SK-N-SH (cell line): ENCODE data around the gene DPYSL5. TPM values are rescaled to one million over a fixed set of nuclear protein-coding genes. Genes with fewer than 3 reads are reported as not detected.

ENCODE experiments used
- CTCF ChIA-PET: fragments of 300-600, 350-600 bp; formaldehyde crosslinking; extraction: SDS; loops from one replicate; lab custom pipeline; 2021; lab: Yijun Ruan, JAX
- POLR2A ChIA-PET: fragments of 350-600 bp; sonication (Branson Sonifier 250); formaldehyde crosslinking; extraction: SDS; loops from one replicate; lab custom pipeline; 2020; ENCODE audit warnings: antibody characterized with exemption, inconsistent platforms; lab: Yijun Ruan, JAX
- DNase-seq: peaks from one replicate; pipeline ENCODE4 v3.0.0; 2012
- H2AFZ ChIP-seq: fragments of 200-600 bp; sonication (generic); 2 replicates; pipeline ENCODE4 v1.8.1; 2016; ENCODE audit warnings: antibody characterized with exemption, mild to moderate bottlenecking, low read depth
- H3F3A ChIP-seq: fragments of 200-600 bp; sonication (generic); replicated peaks from 2 replicates; pipeline ENCODE3; 2016; ENCODE audit warnings: antibody characterized with exemption, mild to moderate bottlenecking; ENCODE audit not compliant: insufficient read depth
- H3K27ac ChIP-seq, 2 experiments: fragments of 200-500 bp in 1 of 2; fragments of 200-600 bp in 1 of 2; sonication (Bioruptor generic) in 1 of 2; sonication (generic), shearing (Covaris generic) in 1 of 2; 2 replicates each; pipeline versions ENCODE4 v1.5.1 to v1.6.1; 2014 to 2016; ENCODE audit warnings: low read depth in 2 of 2, inconsistent platforms in 1 of 2, low read length in 1 of 2, mild to moderate bottlenecking in 1 of 2, mixed read lengths in 1 of 2
- H3K27me3 ChIP-seq: fragments of 200-600 bp; sonication (generic), shearing (Covaris generic); 2 replicates; pipeline ENCODE4 v1.6.1; 2016; ENCODE audit warnings: mixed run types; ENCODE audit not compliant: insufficient read depth
- H3K36me3 ChIP-seq, 2 experiments: fragments of 200-500 bp in 1 of 2; fragments of 200-600 bp in 1 of 2; sonication (Bioruptor generic) in 1 of 2; sonication (generic) in 1 of 2; replicated peaks in 1 of 2; 2 replicates each; pipeline versions ENCODE3 to v1.5.1; 2014 to 2016; ENCODE audit warnings: low read length in 1 of 2, mild to moderate bottlenecking in 1 of 2; ENCODE audit not compliant: insufficient read depth in 2 of 2, control insufficient read depth in 1 of 2
- H3K4me1 ChIP-seq, 2 experiments: fragments of 200-500 bp in 1 of 2; fragments of 200-600 bp in 1 of 2; sonication (Bioruptor generic) in 1 of 2; sonication (generic), shearing (Covaris generic) in 1 of 2; 2 replicates each; pipeline versions ENCODE4 v1.5.1 to v1.6.1; 2014 to 2016; ENCODE audit warnings: low read depth in 1 of 2, low read length in 1 of 2, mixed run types in 1 of 2; ENCODE audit not compliant: insufficient read depth in 2 of 2, control insufficient read depth in 1 of 2
- H3K4me2 ChIP-seq: fragments of 200-600 bp; sonication (generic), shearing (Covaris generic); 2 replicates; pipeline ENCODE4 v1.6.1; 2017; ENCODE audit warnings: mixed run types
- H3K4me3 ChIP-seq, 2 experiments: fragments of 200-500 bp in 1 of 2; fragments of 200-600 bp in 1 of 2; sonication (Bioruptor generic) in 1 of 2; sonication (generic), shearing (Covaris generic) in 1 of 2; 2 replicates each; pipeline versions ENCODE4 v1.5.1 to v1.8.1; 2014 to 2016; ENCODE audit warnings: low read depth in 2 of 2, inconsistent platforms in 1 of 2, low read length in 1 of 2, mild to moderate bottlenecking in 1 of 2, mixed read lengths in 1 of 2, moderate library complexity in 1 of 2
- H3K79me2 ChIP-seq: fragments of 200-600 bp; sonication (generic); 2 replicates; pipeline ENCODE4 v1.8.1; 2017; ENCODE audit warnings: mild to moderate bottlenecking; ENCODE audit not compliant: insufficient read depth
- H3K9ac ChIP-seq: fragments of 200-600 bp; sonication (generic); 2 replicates; pipeline ENCODE4 v1.6.1; 2017; ENCODE audit warnings: mixed run types
- H3K9me2 ChIP-seq: fragments of 200-600 bp; sonication (generic); 2 replicates; pipeline ENCODE4 v1.6.1; 2017; ENCODE audit warnings: mixed run types
- H3K9me3 ChIP-seq: fragments of 200-600 bp; sonication (generic); 2 replicates; pipeline ENCODE4 v1.6.1; 2017; ENCODE audit warnings: mixed run types, mild to moderate bottlenecking, moderate library complexity
- H4K20me1 ChIP-seq: fragments of 200-600 bp; sonication (generic); 2 replicates; pipeline ENCODE4 v1.6.1; 2017; ENCODE audit warnings: mild to moderate bottlenecking, mixed run types; ENCODE audit not compliant: insufficient read depth
- CHD2 ChIP-seq: fragments of 150-350 bp; IDR thresholded peaks from 2 replicates; pipeline ENCODE4 v1.6.1; 2018; ENCODE audit warnings: low read length; ENCODE audit not compliant: partially characterized antibody
- ELF1 ChIP-seq: IDR thresholded peaks from 2 replicates; pipeline ENCODE4 v1.4.0; 2012
- EP300 ChIP-seq, 2 experiments: IDR thresholded peaks; 2 replicates each; pipeline versions ENCODE4 v1.4.0 to v1.6.1; 2012; ENCODE audit warnings: borderline replicate concordance in 1 of 2, low read depth in 1 of 2, low read length in 1 of 2
- FOSL2 ChIP-seq: IDR thresholded peaks from 2 replicates; pipeline ENCODE4 v1.4.0; 2012; ENCODE audit warnings: low read depth, mild to moderate bottlenecking, moderate library complexity, borderline replicate concordance
- GABPA ChIP-seq: IDR thresholded peaks from 2 replicates; pipeline ENCODE4 v1.4.0; 2012; ENCODE audit warnings: low read depth, mild to moderate bottlenecking
- IRF3 ChIP-seq: fragments of 150-350 bp; IDR thresholded peaks from 2 replicates; pipeline ENCODE4 v1.6.1; 2016; ENCODE audit warnings: mild to moderate bottlenecking, low read depth, low read length
- JUND ChIP-seq: IDR thresholded peaks from 2 replicates; pipeline ENCODE4 v1.4.0; 2012
- POLR2AphosphoS5 ChIP-seq: IDR thresholded peaks from 2 replicates; pipeline ENCODE4 v1.6.1; 2012; ENCODE audit warnings: low read depth, low read length
- REST ChIP-seq: IDR thresholded peaks from 2 replicates; pipeline ENCODE4 v1.6.1; 2012; ENCODE audit warnings: mild to moderate bottlenecking, low read depth, low read length, moderate library complexity
- RFX5 ChIP-seq: IDR thresholded peaks from 2 replicates; pipeline ENCODE4 v1.6.1; 2012; ENCODE audit warnings: mild to moderate bottlenecking, improper control_type of control experiment, low read length
- SMC3 ChIP-seq: IDR thresholded peaks from 2 replicates; pipeline ENCODE4 v1.6.1; 2012; ENCODE audit warnings: low read depth, low read length, improper control_type of control experiment
- TAF1 ChIP-seq: IDR thresholded peaks from 2 replicates; pipeline ENCODE4 v1.6.1; 2012; ENCODE audit warnings: low read depth, mild to moderate bottlenecking, low read length, moderate library complexity, borderline replicate concordance
- USF1 ChIP-seq: IDR thresholded peaks from 2 replicates; pipeline ENCODE4 v1.4.0; 2012; ENCODE audit warnings: low read depth, borderline replicate concordance
- USF2 ChIP-seq: fragments of 150-350 bp; IDR thresholded peaks from 2 replicates; pipeline ENCODE4 v1.6.1; 2017; ENCODE audit warnings: antibody characterized with exemption, low read length, low read depth, borderline replicate concordance
- YY1 ChIP-seq: IDR thresholded peaks from 2 replicates; pipeline ENCODE4 v1.4.0; 2012; ENCODE audit warnings: low read depth, mild to moderate bottlenecking
- WGBS: methylation state at CpG from one replicate; pipeline ENCODE4 v1.1.6; 2017; ENCODE audit warnings: low lambda C conversion rate; 5-methylcytosine and 5-hydroxymethylcytosine counted together
- polyA plus RNA-seq, 3 experiments: library from polyadenylated mRNA; depleted of rRNA; stranded (reverse); fragments of >200 nt; gene quantifications; 2 replicates each; pipeline ENCODE4 v1.2.3, GENCODE V29; 2012
- TF ChIP-seq, protein P1 (sequence below): fragments of 200-600 bp; sonication (generic); IDR thresholded peaks from 2 replicates; pipeline ENCODE4 v1.6.1; 2017; ENCODE audit warnings: antibody characterized with exemption, mild to moderate bottlenecking, moderate library complexity

DPYSL5 gene
- polyA plus RNA-seq, 1 of the 3 experiments (the other 2 are of a cell fraction): 0.79 TPM

DNA sequence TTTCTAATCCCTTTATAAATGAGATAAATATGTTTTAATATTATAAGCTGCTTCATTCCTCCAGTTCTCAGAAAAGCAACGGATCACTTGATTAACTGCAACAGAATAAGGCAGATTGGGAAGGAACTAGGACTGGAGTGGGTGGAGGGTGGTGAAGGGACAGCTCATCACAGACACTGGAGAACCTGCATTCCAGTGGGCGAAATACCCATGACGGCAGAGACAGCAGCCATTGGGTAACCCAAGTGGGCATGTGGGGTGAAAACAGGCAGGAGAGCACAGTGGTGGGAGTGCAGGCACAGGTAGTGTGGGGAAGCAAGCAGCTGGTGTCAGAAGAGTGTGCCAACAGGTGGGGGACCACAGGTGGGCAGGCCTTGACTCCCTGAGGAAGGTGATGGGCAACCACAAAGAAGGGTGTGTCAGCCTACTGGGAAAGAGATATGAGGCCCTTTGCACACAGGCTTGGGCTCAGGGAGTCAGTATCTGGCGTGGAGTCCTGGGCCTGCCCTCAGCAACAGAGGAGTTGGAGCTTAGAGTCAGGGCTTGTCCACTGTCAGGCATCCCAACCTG, 27.2 kb downstream of the DPYSL5 start:
- no peaks in the 10 kb centered on the region for H4K20me1 ChIP-seq
- TF ChIP-seq CHD2 (no peak), USF2 (no peak)
- H3K4me2 ChIP-seq: no peak overlapping the region
- no peak for DNase-seq
- CTCF ChIA-PET: interaction anchor here (1.1 to 1.6 kb wide), 3 partner anchors 26 to 32 kb away, joined by 3 to 5 read pairs (median 4); no protein-coding TSS in a partner anchor
- no peaks in the 10 kb centered on the region for H3K9me2 ChIP-seq
- no peaks in the 10 kb centered on the region for H3F3A ChIP-seq
- no peak overlapping the region for H2AFZ ChIP-seq
- no peaks in the 10 kb centered on the region for H3K79me2 ChIP-seq
- 57% methylated on average over 4 of the region's 4 CpGs for WGBS
- POLR2A ChIA-PET: no interaction called here
- H3K27me3 ChIP-seq: peaks cover 26% of the 10 kb centered on the region; the same call in 1 of the 2 replicates
- H3K27ac ChIP-seq: no peak overlapping the region
- H3K36me3 ChIP-seq: no peaks in the 10 kb centered on the region
- H3K4me3 ChIP-seq: no peak overlapping the region
- no peaks in the 10 kb centered on the region for H3K9me3 ChIP-seq
- peaks cover 0 to 2% of the 10 kb centered on the region in 2 experiments; a peak in 1 of 4 replicates for H3K4me1 ChIP-seq
- no peak overlapping the region for H3K9ac ChIP-seq

DNA sequence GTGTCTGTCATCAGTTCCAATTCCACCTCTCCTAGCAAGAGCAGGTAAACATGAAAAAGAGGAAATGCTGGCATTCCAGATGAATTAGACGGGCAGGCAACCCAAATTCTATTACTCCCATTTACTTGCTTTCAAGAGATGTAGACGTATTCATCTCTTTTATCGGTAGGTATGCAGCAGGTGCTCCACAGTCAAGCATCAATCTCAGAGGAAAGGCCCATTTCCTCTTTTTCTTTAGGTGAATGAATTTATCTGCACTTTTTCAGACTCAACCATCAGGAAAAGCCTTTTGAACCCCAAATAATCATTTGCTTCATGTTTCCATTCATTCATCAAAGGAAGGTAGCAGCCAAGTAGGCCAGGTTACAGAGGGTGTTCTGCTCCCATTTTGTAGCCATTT, 27.9 kb downstream of the DPYSL5 start:
- no peak overlapping the region for H3K9ac ChIP-seq
- H4K20me1 ChIP-seq: no peaks in the 10 kb centered on the region
- H3F3A ChIP-seq: no peaks in the 10 kb centered on the region
- H3K4me2 ChIP-seq: no peak overlapping the region
- no peak overlapping the region for H3K27ac ChIP-seq
- peaks cover 26% of the 10 kb centered on the region; the same call in 1 of the 2 replicates for H3K27me3 ChIP-seq
- H3K4me1 ChIP-seq: peaks cover 0 to 2% of the 10 kb centered on the region in 2 experiments; a peak in 1 of 4 replicates
- H3K4me3 ChIP-seq: no peak overlapping the region
- no peak for DNase-seq
- WGBS: 55% methylated on average over 3 of the region's 3 CpGs
- no peaks in the 10 kb centered on the region for H3K9me2 ChIP-seq
- no peaks in the 10 kb centered on the region for H3K36me3 ChIP-seq
- POLR2A ChIA-PET: no interaction called here
- no peaks in the 10 kb centered on the region for H3K79me2 ChIP-seq
- no peaks in the 10 kb centered on the region for H3K9me3 ChIP-seq
- no peak overlapping the region for H2AFZ ChIP-seq
- CTCF ChIA-PET: interaction anchor here (1.1 to 2.1 kb wide), 2 partner anchors 30 to 31 kb away, joined by 3 to 5 read pairs; no protein-coding TSS in a partner anchor
- TF ChIP-seq USF1: no peak
- TF ChIP-seq EP300 (IDR thresholded peaks at IDR 0.05; ENCODE audit: borderline replicate concordance in 1 of 2, low read depth in 1 of 2, low read length in 1 of 2): no peak
- TF ChIP-seq IRF3: no peak
- no peak for TF ChIP-seq TAF1
- TF ChIP-seq, protein P1, sequence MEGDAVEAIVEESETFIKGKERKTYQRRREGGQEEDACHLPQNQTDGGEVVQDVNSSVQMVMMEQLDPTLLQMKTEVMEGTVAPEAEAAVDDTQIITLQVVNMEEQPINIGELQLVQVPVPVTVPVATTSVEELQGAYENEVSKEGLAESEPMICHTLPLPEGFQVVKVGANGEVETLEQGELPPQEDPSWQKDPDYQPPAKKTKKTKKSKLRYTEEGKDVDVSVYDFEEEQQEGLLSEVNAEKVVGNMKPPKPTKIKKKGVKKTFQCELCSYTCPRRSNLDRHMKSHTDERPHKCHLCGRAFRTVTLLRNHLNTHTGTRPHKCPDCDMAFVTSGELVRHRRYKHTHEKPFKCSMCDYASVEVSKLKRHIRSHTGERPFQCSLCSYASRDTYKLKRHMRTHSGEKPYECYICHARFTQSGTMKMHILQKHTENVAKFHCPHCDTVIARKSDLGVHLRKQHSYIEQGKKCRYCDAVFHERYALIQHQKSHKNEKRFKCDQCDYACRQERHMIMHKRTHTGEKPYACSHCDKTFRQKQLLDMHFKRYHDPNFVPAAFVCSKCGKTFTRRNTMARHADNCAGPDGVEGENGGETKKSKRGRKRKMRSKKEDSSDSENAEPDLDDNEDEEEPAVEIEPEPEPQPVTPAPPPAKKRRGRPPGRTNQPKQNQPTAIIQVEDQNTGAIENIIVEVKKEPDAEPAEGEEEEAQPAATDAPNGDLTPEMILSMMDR: no peak
- no peak for TF ChIP-seq ELF1
- no peak for TF ChIP-seq USF2
- no peak for TF ChIP-seq FOSL2
- TF ChIP-seq GABPA: no peak
- TF ChIP-seq REST: no peak
- TF ChIP-seq YY1: no peak
- TF ChIP-seq JUND: no peak
- no peak for TF ChIP-seq RFX5
- TF ChIP-seq POLR2AphosphoS5: no peak
- TF ChIP-seq SMC3: no peak
